ENCODE results near the gene RPS3.
"Not testable (repeated sequence)": the region's sequence is repeated elsewhere in the genome, so short reads cannot be mapped to it uniquely, and the experiment has no call there.

The RPS3 gene

GRCh38 chr11:75399344-75400145 lies at the start of gene RPS3:
TSS of gene RPS3 (plus strand) at chr11:75399518. CDS start at chr11:75399548, 30 bp downstream.
- DNase-seq, result peak; percentile 45 to 92 (median 82)

GRCh38 chr11:75349521-75350116 lies 49.7 kb upstream of the RPS3 start:
- peak in 3 of 14 donors; percentile 28 to 33 (median 28) for DNase-seq

DNA sequence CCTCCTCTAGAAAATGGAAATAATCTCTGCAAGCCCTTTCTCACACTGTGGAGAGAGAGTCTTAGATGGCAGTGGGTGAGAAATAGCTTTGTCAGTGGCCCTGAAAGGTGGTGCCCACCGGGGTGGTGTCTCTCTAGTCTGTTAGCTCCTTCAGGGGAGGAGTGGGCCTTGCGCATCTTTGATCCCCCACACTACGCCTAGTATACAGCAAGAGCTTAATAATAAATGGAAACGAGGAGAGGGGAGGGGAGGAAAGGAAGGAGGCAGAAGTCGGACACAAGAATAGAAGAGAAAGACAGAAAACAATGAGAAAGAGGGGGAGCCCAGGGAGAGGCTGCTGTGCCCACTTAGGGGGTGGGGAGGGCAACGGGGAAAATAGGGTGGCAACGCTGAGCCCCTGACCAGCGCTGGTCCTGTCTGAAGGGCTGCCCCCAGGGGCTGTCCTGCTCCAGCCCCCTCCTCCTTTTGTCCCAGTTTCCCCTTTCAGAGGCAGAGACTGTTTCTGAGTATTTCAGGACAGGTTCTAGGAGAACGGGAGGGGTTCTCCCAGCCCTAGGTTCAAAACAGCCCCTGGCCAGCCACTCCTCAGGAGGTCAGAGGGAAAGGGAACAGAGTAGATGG lies 49.1 kb upstream of the RPS3 start:
- no peak for DNase-seq

DNA sequence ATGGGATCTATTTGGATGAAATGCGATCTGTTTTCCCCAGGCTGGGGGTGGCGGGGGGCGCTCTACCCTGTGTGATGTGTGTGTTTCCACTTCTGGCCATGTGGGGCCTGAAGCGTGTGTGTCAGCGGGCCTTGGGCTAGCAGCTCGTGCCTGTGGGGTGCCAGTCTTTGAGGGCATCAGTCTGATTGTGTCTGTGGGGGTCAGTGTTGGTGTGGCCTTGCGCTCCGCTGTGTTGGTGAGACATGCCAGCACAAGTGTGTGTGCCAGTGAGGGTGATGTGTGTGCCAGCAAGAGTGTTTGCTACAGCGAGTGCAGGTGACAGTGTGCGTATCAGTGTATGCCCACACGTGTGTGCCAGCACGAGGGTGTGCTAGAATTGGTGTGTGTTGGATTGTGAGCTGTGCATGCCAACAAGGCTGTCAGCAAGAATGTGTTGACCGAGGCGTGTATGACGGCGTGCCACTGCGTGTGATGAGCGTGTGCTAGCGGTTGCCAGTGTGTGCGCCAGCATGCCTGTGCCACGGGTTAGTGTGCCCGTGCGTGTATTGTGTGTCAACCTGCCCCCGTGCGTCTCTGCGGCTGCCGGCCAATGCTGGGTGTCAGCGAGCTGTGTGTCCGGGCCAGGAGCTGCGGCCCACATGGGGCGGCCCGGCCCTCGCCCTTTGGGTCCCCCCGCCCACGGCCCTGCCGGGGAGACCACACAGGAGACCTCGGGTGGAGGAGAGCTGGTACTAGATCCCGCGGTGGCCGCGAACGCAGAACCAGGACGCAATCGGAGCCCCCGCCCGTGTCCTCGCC lies 48.4 kb upstream of the RPS3 start:
- DNase-seq, result peak in 7 of 14 donors; percentile 36 to 65 (median 56)

GRCh38 chr11:75351541-75351790 lies 47.9 kb upstream of the RPS3 start, which contains the start of gene ARRB1:
TSS of gene ARRB1 (minus strand) at chr11:75351661. CDS start at chr11:75351607, 54 bp downstream.
- DNase-seq, result peak in 5 of 14 donors; percentile 35 to 66 (median 56)

DNA sequence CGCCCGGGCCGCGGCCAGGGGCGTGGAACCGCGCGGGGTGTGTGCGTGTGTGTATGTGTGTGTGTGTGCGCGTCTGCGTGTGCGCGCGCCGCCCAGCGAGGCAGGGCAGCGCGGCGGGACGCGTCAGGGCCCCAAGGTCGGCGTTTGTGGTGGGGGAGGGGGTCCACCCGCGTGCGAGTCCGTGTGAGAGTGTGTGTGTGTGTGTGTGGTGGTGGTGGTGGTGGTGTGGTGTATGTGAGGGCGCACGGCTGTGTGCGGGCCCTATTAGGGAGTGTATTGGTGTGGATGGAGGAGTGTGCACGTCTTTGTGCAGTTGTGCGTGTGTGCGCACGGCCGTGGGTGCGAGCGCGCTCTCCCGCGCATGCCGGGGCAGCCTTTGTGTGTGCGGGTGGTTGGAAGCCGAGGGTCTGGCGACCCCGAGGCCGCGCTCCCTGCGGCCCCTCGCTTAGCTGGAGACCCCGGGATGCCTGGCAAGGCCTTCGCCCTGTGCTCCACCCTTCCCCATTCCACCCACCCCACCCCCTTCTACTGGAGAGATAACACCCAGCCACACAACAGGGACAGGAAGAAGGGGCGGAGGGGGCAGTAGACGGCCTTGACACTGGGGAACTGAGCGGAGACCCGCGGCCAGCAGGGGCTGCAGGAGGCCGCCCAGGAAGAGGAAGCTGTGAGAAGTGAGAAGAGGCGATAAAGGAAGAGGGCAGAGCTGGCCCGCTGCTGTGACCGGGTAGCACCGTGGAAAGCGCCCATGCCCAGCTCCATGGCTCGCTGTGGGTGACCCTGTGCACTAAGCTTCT lies 47.3 kb upstream of the RPS3 start:
- DNase-seq, result peak in 8 of 14 donors; percentile 36 to 67 (median 51)

- DNase-seq, result no peak
Observed at GRCh38 chr11:75352588-75353206, 46.6 kb upstream of the RPS3 start.

DNA sequence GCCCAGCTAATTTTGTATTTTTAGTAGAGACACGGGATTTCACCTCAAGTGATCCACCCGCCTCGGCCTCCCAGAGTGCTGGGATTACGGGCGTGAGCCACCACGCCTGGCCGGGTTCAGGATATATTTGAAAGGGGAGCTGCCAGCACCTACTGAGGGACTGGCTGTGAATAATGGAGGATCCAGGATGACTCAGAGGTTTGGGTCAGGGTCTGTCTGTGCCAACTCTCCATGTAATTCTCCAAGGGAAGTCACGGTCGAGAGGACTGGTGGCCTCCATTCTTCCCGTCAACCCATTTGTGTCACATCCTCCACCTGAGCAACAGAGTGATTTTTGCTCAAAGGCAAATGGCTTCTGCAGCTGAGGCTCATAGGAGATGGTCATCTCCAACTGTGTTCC lies 44.3 kb upstream of the RPS3 start:
- no peak for DNase-seq

GRCh38 chr11:75356613-75357012 lies 42.7 kb upstream of the RPS3 start:
- no peak for DNase-seq

DNA sequence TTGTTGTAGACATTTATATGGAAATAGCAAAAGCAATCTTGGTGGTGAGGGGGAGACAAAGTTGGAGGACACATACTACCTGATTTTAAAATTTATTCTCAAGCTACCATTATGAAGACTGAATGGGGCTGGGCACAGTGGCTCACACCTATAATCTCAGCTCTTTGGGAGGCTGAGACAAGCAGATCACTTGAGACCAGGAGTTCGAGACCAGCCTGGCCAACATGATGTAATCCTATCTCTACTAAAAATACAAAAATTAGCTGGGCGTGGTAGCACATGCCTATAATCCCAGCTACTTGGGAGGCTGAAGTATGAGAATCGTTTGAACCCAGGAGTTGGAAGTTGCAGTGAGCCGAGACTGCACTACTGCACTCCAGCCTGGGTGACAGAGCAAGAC lies 37.0 kb upstream of the RPS3 start:
- DNase-seq, result not testable (repeated sequence)

DNA sequence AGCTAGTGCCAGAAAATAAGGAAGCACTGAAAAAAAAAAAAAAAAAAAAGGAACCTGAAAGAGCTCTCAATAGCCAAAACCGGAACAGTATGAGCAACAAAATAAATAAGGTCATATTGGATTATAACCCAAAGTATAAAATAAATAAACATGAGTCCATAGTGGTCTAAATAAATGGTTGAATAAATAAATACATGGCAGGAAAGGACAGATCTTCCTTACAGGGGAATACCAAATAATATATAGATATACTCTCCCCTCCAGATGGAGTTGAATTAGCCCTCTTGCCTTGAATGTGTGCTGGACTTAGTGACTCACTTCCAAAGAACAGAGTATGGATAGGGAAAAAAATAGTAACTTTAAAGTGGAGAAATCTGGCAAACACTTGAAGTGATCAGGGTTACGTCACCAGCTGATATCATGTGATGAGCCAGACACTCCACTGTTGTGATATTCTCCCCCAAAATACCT lies 33.6 kb upstream of the RPS3 start:
- DNase-seq, result no peak

DNA sequence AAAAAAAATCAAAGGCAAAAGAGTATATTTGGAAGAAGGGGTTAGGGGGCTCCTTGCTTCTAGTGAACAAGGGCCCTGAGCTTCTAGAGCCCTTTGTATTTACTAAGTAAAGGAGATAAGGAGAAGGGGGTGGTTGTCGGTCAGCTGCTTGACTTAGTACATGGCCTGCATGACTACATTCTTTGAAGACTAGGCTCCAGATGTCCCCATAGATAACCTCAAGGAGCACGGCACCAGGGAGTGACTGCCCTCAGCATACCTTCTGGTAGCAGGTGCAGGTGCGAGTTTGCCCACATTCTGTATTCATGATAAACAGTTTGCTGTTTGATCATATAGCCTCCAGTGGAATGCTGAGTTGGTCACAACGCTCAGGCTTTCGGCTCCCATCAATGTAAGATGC lies 32.5 kb upstream of the RPS3 start:
- not testable (repeated sequence) for DNase-seq

- no peak for DNase-seq
Observed at GRCh38 chr11:75369560-75370255, 29.6 kb upstream of the RPS3 start.

GRCh38 chr11:75371949-75372876 lies 27.1 kb upstream of the RPS3 start:
- no peak for DNase-seq

GRCh38 chr11:75373201-75373600 lies 26.1 kb upstream of the RPS3 start:
- DNase-seq, result no peak

DNA sequence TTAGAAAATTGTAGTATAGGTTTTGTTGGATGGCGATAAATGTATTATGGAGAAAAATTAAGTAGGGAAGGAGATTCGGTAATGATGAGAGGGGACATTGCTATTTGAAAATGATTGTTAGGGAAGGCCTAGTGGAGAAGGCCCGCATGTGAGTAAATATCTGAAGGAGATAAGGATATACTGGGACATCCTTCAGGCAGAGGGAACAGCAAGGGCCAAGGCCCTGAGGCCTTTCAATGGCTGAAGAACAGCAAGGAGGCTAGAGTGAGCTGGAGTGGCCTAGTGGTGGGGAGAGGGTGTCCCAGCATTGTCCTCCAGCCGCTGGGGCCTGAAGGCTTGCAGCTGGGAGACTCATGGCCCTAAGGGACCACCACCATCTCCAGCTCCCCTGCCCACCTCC lies 24.7 kb upstream of the RPS3 start:
- no peak for DNase-seq

- DNase-seq, result no peak
Observed at GRCh38 chr11:75375626-75376025, 23.7 kb upstream of the RPS3 start.

DNA sequence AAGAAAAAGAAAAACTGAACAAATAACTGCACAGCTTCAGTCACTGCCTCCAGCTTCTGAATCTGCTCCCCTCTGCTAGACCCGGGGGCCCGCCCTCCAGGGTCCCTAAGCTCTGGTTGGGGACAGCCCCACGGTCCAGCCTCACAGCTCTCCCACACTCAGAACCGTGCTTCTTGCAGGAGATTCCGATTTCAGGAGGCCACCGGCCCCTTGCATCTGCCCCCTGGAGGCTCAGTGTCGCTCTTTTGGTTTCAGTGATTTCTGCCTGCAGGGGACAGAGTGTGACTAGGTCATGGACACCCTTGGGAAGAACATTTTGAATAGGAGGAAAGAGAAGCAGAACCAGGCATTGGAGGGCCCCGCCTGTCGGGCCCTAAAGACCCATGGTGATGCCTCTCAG lies 23.1 kb upstream of the RPS3 start:
- DNase-seq, result no peak

DNA sequence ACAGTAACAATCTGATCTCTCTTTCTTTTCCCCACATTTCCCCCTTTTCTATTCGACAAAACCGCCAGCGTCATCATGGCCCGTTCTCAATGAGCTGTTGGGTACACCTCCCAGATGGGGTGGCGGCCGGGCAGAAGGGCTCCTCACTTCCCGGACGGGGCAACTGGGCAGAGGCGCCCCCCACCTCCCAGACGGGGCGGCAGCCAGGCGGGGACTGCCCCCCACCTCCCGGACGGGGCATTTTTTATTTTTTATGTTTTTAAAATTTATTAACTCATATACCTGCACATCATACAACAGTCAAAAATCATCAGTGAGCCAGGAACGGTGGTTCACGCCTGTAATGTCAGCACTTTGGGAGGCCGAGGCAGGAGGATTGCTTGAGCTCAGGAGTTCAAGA lies 20.5 kb upstream of the RPS3 start:
- DNase-seq, result not testable (repeated sequence)

GRCh38 chr11:75380245-75380644 lies 19.1 kb upstream of the RPS3 start:
- DNase-seq, result no peak

Measured in C1 segment of cervical spinal cord (tissue), 14 donors.